HG03378 (cell line): Measurements from ENCODE around the gene PEX11B.
"Not testable (repeated sequence)": the region's sequence is repeated elsewhere in the genome, so short reads cannot be mapped to it uniquely, and the experiment has no call there.

Source experiments
- ATAC-seq: cut with Tn5 transposase; IDR thresholded peaks from one replicate; pipeline ENCODE4 v1.9.1; 2021; ENCODE audit warnings: mild to moderate bottlenecking, moderate library complexity; ENCODE audit not compliant: unreplicated experiment

Gene PEX11B

GRCh38 chr1:145952903-145953302, 34.4 kb upstream of the PEX11B start:
- ATAC-seq, result no peak

- no peak for ATAC-seq
Measured at GRCh38 chr1:145951526-145951925, 33.0 kb upstream of the PEX11B start.

- ATAC-seq, result no peak
Measured at GRCh38 chr1:145949219-145949618, 30.7 kb upstream of the PEX11B start.

- no peak for ATAC-seq
Measured at GRCh38 chr1:145947551-145947950, 29.0 kb upstream of the PEX11B start.

- ATAC-seq, result no peak
Measured at GRCh38 chr1:145946477-145946986, 28.0 kb upstream of the PEX11B start.

GRCh38 chr1:145944532-145944931, 26.0 kb upstream of the PEX11B start:
- ATAC-seq, result no peak

- ATAC-seq, result no peak
Measured at GRCh38 chr1:145942871-145943270, 24.4 kb upstream of the PEX11B start.

- ATAC-seq, result no peak
Measured at GRCh38 chr1:145942405-145942804, 23.9 kb upstream of the PEX11B start.

- ATAC-seq, result no peak
Measured at GRCh38 chr1:145937436-145937835, 18.9 kb upstream of the PEX11B start.

GRCh38 chr1:145936247-145936646, 17.7 kb upstream of the PEX11B start:
- ATAC-seq, result no peak

- ATAC-seq, result no peak
Measured at GRCh38 chr1:145935708-145936107, 17.2 kb upstream of the PEX11B start.

GRCh38 chr1:145932522-145933009, 14.0 kb upstream of the PEX11B start:
- ATAC-seq, result not testable (repeated sequence)

- ATAC-seq, result no peak
Measured at GRCh38 chr1:145927916-145928643, 9.6 kb upstream of the PEX11B start.

- peak; percentile 95 for ATAC-seq
Measured at GRCh38 chr1:145927063-145927886, 8.8 kb upstream of the PEX11B start, which contains the start of gene RBM8A. TSS of gene RBM8A (minus strand) at chr1:145927484. CDS start at chr1:145927426, 58 bp downstream.

GRCh38 chr1:145926686-145927062, 8.2 kb upstream of the PEX11B start:
- ATAC-seq, result no peak

- ATAC-seq, result no peak
Measured at GRCh38 chr1:145922266-145922665, 3.7 kb upstream of the PEX11B start.

- ATAC-seq, result not testable (repeated sequence)
Measured at GRCh38 chr1:145920297-145920696, 1.8 kb upstream of the PEX11B start.

- peak; percentile 28 for ATAC-seq
Measured at GRCh38 chr1:145918992-145919939, 749 bp upstream of the PEX11B start.

GRCh38 chr1:145917595-145917994, 922 bp downstream of the PEX11B start:
- ATAC-seq, result no peak

- no peak for ATAC-seq
Measured at GRCh38 chr1:145916745-145917144, 1.8 kb downstream of the PEX11B start.
